BLaER1 (cell line): ENCODE results near the gene G6PC3.

Source experiments
- H3K27ac ChIP-seq: shearing (Covaris generic); formaldehyde crosslinking; 2 replicates; pipeline ENCODE4 v1.8.1; 2022
- H3K27me3 ChIP-seq: shearing (Covaris generic); formaldehyde crosslinking; 2 replicates; pipeline ENCODE4 v1.8.1; 2022
- H3K36me3 ChIP-seq: shearing (Covaris generic); formaldehyde crosslinking; 2 replicates; pipeline ENCODE4 v1.8.1; 2022
- H3K4me1 ChIP-seq: shearing (Covaris generic); formaldehyde crosslinking; 2 replicates; pipeline ENCODE4 v1.8.1; 2022
- H3K4me2 ChIP-seq: shearing (Covaris generic); formaldehyde crosslinking; 2 replicates; pipeline ENCODE4 v1.8.1; 2022
- H3K4me3 ChIP-seq: shearing (Covaris generic); formaldehyde crosslinking; 2 replicates; pipeline ENCODE4 v1.8.1; 2022
- H3K9ac ChIP-seq: shearing (Covaris generic); formaldehyde crosslinking; 2 replicates; pipeline ENCODE4 v1.8.1; 2022
- H3K9me3 ChIP-seq: shearing (Covaris generic); formaldehyde crosslinking; 2 replicates; pipeline ENCODE4 v1.8.1; 2022
- H4K20me1 ChIP-seq: shearing (Covaris generic); formaldehyde crosslinking; 2 replicates; pipeline ENCODE4 v1.8.1; 2022
- Cebpa-rat ChIP-seq: shearing (Covaris generic); IDR thresholded peaks from 2 replicates; pipeline ENCODE4 v1.8.1; 2022

The G6PC3 gene

DNA sequence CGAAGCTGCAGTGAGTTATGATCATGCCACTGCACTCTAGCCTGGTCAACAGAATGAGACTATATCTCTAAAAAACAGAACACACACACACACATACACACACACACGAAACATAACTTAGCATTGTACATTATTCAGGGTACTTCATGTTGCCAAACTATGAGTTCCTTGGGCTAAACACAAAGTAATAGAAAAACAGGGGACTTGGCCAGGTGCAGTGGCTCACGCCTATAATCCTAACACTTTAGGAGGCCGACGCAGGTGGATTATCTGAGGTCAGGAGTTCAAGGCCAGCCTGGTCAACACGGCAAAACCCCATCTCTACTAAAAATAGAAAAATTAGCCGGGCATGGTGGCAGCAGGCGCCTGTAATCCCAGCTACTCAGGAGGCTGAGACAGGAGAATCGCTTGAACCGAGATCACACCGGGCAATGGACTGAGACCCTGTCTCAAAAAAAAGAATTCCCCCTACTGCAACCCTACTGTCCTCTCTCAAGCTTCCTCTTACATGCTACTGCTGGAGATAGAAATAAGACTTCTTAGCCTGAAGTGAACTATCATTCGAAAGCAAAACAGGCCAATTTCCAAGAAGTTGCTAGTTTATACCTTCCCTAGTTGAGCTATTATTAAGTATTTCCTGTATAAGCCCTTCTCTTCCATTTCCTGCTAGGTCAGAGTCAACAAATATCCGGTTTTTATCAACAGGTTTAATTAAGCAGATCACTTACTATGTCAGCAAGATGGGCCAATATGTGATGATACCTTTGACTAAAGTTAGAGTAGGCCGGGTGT, 11.2 kb upstream of the G6PC3 start:
- no peak overlapping the region for H3K4me3 ChIP-seq
- H3K27me3 ChIP-seq: no peaks in the 10 kb centered on the region
- H3K9me3 ChIP-seq: no peaks in the 10 kb centered on the region
- no peak overlapping the region for H3K4me2 ChIP-seq
- H3K4me1 ChIP-seq: peaks cover 7% of the 10 kb centered on the region
- H3K27ac ChIP-seq: no peak overlapping the region
- no peak for TF ChIP-seq Cebpa-rat
- H4K20me1 ChIP-seq: peaks cover 97% of the 10 kb centered on the region
- peaks cover 98% of the 10 kb centered on the region for H3K36me3 ChIP-seq
- H3K9ac ChIP-seq: no peak overlapping the region

- Histone ChIP-seq H3K27ac (no peak overlapping the region), H3K36me3 (peaks cover 84% of the 10 kb centered on the region)
- no peak for TF ChIP-seq Cebpa-rat
These were observed 9.1 kb upstream of the G6PC3 start for GRCh38 chr17:44061446-44061845.

GRCh38 chr17:44062871-44063270, 7.7 kb upstream of the G6PC3 start:
- H3K4me1 ChIP-seq: peaks cover 32% of the 10 kb centered on the region
- H4K20me1 ChIP-seq: peaks cover 81% of the 10 kb centered on the region
- H3K27me3 ChIP-seq: no peaks in the 10 kb centered on the region
- H3K36me3 ChIP-seq: peaks cover 69% of the 10 kb centered on the region
- TF ChIP-seq Cebpa-rat: no peak
- H3K4me2 ChIP-seq: no peak overlapping the region
- 0 out of 2 replicates have a peak overlapping the region, but pooled peaks have one; percentile 24 for H3K9ac ChIP-seq
- H3K27ac ChIP-seq: no peak overlapping the region
- H3K9me3 ChIP-seq: no peaks in the 10 kb centered on the region
- no peak overlapping the region for H3K4me3 ChIP-seq

More at GRCh38 chr17:44061446-44061845, 9.1 kb upstream of the G6PC3 start:
- H3K4me3 ChIP-seq: no peak overlapping the region
- H3K4me2 ChIP-seq: no peak overlapping the region
- H3K4me1 ChIP-seq: peaks cover 20% of the 10 kb centered on the region
- H3K9me3 ChIP-seq: no peaks in the 10 kb centered on the region
- peaks cover 93% of the 10 kb centered on the region for H4K20me1 ChIP-seq
- H3K9ac ChIP-seq: no peak overlapping the region
- no peaks in the 10 kb centered on the region for H3K27me3 ChIP-seq

- no peak overlapping the region for H3K27ac ChIP-seq
- H3K9ac ChIP-seq: 0 out of 2 replicates have a peak overlapping the region, but pooled peaks have one; percentile 24
- H3K9me3 ChIP-seq: no peaks in the 10 kb centered on the region
- no peak for TF ChIP-seq Cebpa-rat
- H3K4me2 ChIP-seq: peak overlapping the region; percentile 89
- peaks cover 70% of the 10 kb centered on the region for H4K20me1 ChIP-seq
- no peaks in the 10 kb centered on the region for H3K27me3 ChIP-seq
- H3K4me1 ChIP-seq: peaks cover 32% of the 10 kb centered on the region
- peaks cover 58% of the 10 kb centered on the region for H3K36me3 ChIP-seq
- H3K4me3 ChIP-seq: no peak overlapping the region
These were observed 6.6 kb upstream of the G6PC3 start for GRCh38 chr17:44063704-44064639.

DNA sequence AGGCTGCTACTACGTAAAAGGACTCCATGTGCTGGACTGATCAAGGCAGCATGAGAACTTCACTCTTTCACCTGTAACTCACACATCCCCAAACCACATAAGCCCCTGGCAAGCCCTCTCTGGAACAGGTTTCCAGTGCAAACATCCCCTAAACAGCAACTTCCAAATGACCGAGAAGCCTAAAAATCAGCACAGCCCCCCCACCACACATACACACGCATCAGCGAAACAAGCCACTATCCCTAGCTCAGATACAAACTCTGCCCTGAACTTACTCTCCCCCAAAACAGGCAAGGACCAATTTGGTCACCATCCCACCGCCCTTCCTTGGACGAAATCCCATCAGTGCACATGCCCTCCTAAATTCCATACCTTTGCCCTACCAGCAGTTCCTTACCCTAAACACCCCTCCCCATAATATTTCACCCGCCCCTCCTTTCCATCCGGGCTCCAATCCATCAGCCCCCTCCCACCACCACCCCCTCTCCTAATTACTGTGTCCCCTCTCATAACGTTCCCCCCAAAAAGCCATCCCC, 4.8 kb upstream of the G6PC3 start:
- no peaks in the 10 kb centered on the region for H3K9me3 ChIP-seq
- H3K27ac ChIP-seq: peak overlapping the region; percentile 94
- peak overlapping the region; percentile 85 for H3K4me3 ChIP-seq
- H4K20me1 ChIP-seq: peaks cover 53% of the 10 kb centered on the region
- H3K4me2 ChIP-seq: peak overlapping the region; percentile 89
- no peaks in the 10 kb centered on the region for H3K27me3 ChIP-seq
- no peak for TF ChIP-seq Cebpa-rat
- peaks cover 41% of the 10 kb centered on the region for H3K36me3 ChIP-seq
- H3K9ac ChIP-seq: peak overlapping the region; percentile 94
- H3K4me1 ChIP-seq: peaks cover 44% of the 10 kb centered on the region

DNA sequence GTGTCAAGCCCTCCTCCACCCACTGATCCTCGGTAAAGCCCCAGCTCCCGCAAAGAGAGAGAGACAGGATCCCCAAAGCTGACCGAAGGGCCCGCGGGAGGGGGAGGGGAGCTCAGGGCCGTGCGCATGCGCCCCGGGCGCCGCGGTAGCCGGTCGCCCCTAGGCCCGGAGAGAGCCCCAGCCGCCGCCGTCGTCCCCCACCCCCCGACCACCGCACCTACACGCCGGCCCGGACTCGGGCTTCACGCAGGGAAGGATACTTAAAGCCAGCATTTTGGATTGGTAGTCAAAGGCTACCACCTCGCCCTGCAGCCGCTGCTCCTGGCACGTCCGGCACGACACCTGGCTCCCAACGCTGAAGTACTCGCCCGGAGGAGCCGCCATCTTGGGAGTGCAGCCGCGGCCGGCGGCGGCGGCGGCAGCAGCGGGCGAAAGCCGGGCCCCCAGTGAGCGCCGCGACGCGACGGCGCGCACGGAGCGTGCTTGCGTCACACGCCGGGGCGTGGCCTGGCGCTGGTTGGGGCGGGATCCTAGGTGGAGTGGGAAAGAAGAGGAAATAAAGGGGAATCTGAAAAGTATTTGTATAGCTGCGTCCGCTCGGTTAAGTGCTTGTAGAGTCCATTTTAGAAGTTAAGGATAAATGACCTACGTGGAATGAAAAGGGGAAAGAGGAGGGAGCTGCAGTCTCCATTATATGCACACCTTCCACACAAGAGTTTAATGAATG, 4.2 kb upstream of the G6PC3 start, which contains the start of gene LSM12:
TSS of gene LSM12 (minus strand) at position 468 of the 727 bp plus-strand sequence. CDS start at position 384, 84 bp downstream.
- Histone ChIP-seq H4K20me1 (peaks cover 46% of the 10 kb centered on the region), H3K36me3 (peaks cover 34% of the 10 kb centered on the region), H3K4me1 (peaks cover 44% of the 10 kb centered on the region), H3K9ac (peak within 1 kb of the TSS; percentile 94), H3K27ac (peak within 1 kb of the TSS; percentile 94), H3K4me2 (peak within 1 kb of the TSS; percentile 89), H3K27me3 (no peaks in the 10 kb centered on the region), H3K4me3 (peak within 1 kb of the TSS; percentile 85), H3K9me3 (no peaks in the 10 kb centered on the region)
- peak; percentile 81 for TF ChIP-seq Cebpa-rat

DNA sequence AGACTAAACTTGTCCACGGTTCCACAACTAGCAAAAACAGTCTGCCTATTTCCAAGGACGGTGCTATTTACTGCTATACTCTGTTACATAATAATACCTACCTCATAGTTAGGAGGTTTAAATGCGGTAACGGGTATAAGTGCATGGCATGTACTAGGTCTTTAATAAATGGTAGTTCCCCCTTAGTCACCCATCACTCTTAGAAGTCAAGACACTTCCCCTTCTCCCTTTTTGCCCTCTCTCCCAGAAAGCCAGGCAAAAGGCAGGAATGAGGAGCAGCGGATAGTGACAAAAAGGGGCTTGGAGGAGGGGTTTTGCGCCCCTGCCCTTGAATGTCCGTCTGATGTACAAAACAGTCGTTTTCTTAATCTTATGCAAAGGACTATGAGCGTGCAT, 3.0 kb upstream of the G6PC3 start:
- Histone ChIP-seq H3K27ac (peak overlapping the region; percentile 94; the same call in 1 of the 2 replicates), H3K9me3 (no peaks in the 10 kb centered on the region), H3K4me3 (no peak overlapping the region), H3K4me1 (peaks cover 56% of the 10 kb centered on the region), H3K36me3 (peaks cover 23% of the 10 kb centered on the region), H4K20me1 (peaks cover 35% of the 10 kb centered on the region), H3K4me2 (peak overlapping the region; percentile 89), H3K9ac (no peak overlapping the region), H3K27me3 (no peaks in the 10 kb centered on the region)
- TF ChIP-seq Cebpa-rat: no peak

GRCh38 chr17:44069974-44070454, 521 bp upstream of the G6PC3 start:
- Histone ChIP-seq H4K20me1 (peaks cover 16% of the 10 kb centered on the region), H3K27ac (peak overlapping the region; percentile 90), H3K9ac (peak overlapping the region; percentile 89), H3K4me1 (peaks cover 56% of the 10 kb centered on the region), H3K4me3 (peak overlapping the region; percentile 80), H3K9me3 (no peaks in the 10 kb centered on the region), H3K27me3 (no peaks in the 10 kb centered on the region), H3K36me3 (peaks cover 22% of the 10 kb centered on the region), H3K4me2 (peak overlapping the region; percentile 95)
- TF ChIP-seq Cebpa-rat: no peak

DNA sequence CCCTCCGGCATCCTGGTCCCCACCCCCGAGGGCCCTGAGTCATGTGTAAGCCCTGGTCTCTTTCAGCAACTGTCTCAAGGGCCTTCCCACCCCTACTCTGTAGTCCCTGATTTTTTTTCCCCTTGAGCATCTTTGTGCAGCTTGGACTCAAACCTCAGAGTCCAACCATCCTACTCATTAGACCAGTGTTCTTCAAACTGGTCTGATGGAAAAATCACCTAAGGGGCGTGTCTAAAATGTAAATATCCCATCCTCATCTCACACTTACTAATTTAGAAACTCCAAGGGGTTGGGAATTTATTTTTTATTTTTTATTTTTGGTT, 624 bp downstream of the G6PC3 start:
- Histone ChIP-seq H4K20me1 (peaks cover 7% of the 10 kb centered on the region; the same call in 1 of the 2 replicates), H3K9me3 (no peaks in the 10 kb centered on the region), H3K4me3 (peak overlapping the region; percentile 80), H3K4me1 (peaks cover 52% of the 10 kb centered on the region), H3K27me3 (no peaks in the 10 kb centered on the region), H3K9ac (peak overlapping the region; percentile 89), H3K36me3 (peaks cover 33% of the 10 kb centered on the region), H3K4me2 (peak overlapping the region; percentile 95), H3K27ac (peak overlapping the region; percentile 90)
- no peak for TF ChIP-seq Cebpa-rat
